ENCODE results near the gene NPL.

The NPL gene, protein sequence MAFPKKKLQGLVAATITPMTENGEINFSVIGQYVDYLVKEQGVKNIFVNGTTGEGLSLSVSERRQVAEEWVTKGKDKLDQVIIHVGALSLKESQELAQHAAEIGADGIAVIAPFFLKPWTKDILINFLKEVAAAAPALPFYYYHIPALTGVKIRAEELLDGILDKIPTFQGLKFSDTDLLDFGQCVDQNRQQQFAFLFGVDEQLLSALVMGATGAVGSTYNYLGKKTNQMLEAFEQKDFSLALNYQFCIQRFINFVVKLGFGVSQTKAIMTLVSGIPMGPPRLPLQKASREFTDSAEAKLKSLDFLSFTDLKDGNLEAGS

DNA sequence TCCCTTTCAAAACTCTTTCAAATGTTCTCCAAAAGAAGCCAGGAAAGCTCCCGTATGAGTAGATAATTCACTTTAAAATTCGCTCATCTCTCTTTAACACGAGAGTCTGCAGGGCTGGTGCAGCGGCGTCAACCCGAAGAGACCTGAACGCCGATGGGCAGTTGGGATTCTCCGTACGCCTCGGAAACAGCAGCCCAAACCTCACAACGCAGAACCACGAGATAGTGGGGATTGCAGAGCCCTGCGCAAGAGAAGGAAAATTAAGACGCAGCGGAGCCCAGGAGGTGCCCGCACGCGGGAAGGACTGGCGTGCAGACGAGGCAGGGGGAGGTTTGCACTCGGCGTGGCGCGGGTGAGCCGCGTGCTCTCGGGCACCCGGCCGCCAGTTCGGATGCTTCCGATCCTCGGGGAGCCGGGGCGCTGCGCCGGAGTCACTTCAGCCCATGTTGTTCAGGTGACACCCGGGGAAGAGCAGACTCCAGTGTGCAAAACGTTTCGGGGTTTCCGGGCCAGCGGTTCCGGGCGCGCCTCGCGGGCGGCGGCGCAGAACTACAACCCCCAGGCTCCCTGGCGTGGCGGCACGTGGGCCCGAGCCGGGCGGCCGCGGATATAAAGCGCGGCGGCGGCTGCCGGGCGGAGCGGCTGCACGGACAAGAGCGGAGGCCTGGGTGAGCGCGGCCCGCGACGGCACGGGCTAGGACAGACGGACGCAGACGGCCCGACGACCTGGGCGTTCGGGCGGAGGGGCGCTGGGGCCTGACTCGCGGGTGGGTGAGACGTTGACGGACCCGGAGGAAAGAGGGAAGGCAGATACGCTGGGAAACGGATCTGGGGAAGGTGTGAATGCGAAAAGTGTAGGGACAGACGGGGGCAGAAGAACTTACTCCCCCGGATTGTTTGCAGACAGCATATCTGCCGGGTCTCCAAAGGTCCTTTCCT lies at the start of gene NPL:
Gene NPL (plus strand): TSS at position 636 of the 939 bp plus-strand sequence. CDS start 4,599 bp downstream, outside the sequence.
- peak; percentile 37 for DNase-seq

DNA sequence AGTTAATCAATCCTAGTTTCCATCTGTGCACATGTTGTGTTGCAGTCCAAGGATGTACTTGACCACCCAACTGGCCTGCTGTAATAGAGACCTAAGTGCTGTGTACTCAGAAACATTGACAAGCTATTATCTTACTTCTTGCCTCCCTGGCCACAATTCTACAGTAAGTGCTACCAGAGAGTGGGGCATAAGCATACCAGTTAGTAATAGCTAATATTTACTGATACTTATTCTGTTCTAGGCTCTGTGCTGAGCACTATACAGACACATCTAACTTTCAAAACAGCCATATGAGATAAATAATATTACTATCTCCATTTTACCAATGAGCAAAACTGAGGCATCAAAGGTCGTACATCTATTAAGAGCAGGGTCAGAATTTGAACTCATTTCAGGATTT lies 49.5 kb upstream of the NPL start:
- DNase-seq, result no peak

DNA sequence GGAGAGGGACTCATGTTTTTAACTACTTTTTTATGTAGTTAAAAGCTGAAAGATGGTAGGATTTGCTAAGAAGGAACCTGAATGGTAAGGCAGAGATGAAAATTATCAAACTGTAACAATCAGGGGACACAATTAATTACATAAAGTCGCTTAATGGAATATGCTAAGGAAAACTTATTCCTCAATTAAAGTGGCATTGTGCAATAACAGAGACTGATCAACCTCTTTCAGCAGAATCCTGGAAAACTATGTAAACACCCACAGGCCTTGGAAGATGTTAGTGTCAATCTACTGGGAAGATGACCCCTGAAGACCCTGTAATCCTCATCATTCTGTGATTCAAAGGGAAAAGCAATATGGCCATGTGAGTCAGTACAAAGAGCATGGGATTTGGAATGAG lies 46.8 kb upstream of the NPL start:
- DNase-seq, result no peak

DNA sequence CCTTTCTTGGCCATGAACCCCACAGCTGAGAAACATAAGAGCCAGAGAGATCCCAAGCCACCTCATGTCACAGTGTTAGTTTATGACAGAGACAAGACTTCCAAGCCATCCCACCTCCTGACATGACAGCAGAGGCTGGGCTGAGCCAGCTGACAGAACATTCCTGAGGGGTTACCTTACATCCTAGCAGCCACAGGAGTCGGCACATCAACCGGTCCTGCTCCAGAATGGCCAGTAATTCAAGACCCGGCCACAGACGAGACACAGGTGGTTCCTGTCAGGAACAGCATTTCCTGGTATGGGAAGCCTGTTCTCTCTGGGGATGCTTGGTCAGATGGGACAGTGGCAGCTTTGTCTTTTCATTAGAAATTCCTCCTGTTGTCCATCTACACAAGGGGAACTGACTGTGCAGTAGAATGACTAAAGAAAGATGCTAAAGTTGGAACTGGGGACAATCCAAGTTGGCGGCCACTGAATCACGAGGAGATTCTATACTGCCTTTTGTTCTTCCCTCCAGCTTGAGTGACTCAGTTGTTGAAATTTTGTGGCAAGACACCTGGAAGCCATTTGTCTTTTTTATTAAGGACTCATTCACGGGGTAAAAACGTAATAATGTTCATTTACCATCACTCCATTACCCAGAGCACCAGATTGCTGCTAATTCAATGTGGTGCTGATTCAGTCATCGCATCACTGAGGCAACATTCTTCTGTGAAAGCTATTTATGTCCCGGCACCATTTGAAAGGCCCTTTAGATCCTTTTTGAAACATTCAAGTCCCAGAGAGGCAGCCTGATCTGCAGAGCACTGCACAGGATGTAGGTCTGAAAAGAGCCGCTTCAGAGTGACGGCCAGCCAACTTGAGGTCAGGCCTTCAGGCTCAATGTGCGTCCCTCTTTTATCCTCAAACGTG lies 37.2 kb upstream of the NPL start:
- DNase-seq, result no peak

DNA sequence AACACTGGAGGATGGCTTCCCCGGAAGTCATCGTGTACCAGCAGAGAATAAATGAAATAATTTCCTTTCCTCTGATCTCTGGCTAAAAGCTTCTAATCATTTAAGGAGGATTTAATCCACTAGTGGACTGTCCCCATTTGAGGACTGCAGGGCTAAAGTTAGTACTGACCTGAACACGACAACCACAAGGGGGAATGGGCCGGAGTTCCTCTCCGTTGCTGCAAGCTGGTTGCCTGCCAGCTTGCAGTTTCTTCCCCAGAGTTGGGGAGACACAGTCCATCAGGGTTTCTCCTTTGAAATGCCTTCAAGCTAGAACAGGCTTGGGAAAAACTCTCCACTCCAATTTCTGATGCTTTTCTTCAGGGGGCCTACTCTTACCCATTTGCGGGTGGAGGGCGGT lies 35.5 kb upstream of the NPL start:
- no peak for DNase-seq

DNA sequence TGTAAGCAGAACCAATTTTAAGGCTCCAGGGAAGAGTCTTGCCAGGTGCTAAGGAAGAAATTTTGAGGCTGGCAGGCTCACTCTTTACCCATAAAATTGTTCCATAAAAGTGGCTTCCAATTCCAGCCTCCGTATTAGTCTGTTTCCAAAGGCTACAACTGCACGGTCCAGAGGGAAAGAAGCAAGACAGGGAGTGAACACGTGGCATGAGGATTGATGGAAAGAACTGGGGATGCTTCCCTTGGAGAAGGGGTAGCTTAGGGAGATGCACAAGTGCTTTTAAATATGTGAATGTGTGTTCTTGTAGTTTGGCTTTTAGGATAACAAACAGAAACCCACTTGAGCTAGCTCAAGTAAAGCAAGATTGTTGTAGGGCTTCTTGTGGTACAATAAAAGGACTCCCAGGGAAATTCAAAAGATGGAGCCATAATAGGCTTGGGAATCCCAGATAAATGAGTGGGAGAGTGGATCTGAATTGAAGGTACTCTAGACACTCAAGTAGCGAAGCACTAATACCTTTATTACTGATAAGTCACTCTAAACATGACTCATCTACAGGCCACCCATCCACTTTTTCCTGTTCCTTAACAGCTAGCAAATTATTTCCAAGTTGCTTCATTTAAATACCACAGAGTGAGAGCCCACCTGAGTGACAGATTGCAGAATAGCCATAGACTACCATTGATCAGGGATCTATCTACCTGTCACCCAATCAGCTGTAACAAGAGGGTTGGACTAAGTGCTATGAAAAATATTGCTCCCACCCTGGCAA lies 34.8 kb upstream of the NPL start:
- DNase-seq, result no peak

DNA sequence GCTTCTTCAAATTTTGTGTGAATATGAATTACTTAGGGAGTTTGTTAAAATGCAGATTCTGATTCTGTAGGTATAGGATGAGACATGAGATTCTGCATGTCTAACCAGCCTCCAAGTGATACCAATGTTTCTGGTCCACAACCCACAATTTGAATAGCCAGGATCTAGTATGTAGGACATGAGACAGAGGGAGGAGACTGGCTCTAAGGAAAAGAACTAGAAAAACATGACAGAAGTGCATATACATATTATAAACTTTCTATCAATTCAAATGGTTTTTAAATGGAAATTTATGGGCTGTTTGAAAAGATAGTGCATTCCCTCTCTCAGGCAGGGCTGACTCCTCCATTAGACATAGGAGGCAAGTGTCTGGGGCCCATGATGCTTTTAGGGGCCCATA lies 33.9 kb upstream of the NPL start:
- DNase-seq, result no peak

DNA sequence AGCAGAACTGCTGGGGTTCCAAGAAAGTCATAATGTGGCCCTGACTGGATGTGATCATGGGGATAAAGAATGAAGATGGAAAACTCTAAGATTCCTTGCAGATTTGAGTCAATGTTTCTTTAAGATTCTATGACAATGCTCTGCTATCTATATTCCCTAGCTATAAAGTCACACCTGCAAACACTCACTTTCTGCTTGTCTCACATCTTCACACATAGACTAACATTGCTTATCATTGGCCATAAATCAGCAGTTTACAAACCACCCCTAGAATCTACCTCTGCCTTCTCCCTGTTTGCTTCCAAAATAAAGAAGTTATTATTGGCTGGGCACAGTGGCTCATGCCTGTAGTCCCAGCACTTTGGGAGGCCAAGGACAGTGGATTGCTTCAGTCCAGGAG lies 33.1 kb upstream of the NPL start:
- DNase-seq, result no peak

DNA sequence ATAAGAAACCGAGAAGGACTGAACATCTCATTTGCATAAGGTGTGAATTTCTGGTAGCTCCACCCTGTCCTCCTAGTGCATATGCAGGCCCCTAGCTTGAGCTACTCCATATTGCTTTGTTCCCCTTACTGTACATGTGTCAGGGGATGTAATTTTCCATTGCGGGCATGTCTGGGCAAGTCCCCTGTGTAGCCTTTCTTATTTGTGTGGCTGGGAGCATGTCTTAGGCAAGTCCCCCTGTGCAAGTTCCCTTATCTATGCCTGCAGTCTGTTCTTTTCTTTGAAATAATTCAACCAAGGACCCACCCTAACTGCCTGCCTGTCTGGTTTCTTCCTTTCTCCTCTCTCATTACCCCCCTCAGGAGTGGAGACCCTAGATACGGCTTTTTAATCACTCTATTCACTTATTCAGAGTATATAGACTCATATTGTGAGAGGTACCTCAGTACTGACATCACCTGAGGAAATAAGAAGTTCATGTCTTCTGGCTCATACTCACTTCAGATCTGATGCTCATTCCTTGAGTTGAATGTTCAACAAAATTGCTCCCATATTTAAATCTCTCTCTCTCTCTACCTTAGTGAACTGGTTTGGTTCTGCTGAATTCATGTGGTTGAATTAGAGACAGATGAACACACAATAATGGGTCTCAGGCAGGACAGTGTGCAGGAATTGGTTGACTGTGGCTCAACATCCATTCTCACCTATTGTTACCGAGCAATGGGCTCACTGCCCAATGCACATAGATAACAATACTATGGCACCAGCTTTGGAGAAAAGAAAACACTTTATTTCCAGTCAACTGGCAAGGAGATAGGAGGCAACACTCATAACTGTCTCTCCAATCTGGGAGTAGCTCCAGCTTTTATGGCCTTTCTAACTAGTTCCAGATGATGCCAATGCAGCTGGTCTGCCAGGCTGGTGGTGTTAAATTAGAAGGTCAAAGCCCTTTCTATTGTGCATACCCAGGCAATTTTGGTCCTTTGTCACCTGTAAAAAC lies 27.9 kb upstream of the NPL start:
- DNase-seq, result no peak

DNA sequence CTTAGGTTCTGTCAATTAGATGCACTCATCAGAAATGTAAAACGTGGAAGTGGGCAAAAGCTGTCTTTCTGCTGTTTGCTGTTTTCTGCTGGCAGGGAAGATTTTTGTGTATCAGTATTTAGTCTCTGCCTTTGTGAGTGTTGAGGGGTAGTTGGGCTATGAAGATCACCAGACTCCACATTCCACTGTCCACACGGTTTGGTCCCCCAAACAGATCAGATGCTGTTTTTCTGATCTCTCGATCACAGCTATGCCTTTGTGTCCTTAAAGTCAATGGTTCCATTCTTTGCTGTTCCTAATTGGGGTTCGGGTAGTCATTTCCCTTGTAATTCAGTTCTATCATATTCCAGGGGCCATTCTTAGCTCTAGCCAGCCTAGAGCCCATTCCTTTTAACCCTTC lies 27.0 kb upstream of the NPL start:
- DNase-seq, result no peak

DNA sequence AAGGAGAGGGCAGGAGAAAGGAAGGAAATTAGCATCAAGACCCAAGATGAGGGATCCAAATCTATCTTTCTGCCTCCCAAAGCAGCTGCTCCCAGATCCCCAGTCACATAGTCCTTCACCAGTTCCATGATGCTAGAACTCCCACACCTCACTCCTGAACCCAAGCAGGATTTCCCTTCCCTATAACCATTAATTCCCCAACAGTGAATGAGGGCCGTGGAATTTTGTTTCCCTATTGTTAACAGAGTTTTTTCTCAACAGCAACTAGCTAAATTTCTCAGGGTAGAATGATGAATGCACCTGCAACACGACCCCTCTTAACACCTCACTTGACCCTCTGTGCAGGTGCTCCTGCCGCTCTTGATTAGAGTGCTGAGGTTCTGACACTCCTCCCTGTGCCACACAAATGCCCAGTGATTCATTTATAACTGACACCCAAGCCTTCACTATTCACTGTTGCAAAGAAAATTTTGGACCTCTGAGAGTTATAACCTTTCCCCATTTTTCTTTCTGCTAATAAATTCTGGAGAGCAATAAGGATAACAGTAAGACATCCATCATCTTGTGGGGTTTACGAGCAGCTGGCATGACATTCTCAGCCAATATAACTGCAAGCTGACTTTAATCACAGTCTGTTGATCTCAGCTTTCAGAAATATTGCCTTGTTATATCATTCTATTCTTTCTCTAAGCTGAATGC lies 25.4 kb upstream of the NPL start:
- DNase-seq, result no peak

DNA sequence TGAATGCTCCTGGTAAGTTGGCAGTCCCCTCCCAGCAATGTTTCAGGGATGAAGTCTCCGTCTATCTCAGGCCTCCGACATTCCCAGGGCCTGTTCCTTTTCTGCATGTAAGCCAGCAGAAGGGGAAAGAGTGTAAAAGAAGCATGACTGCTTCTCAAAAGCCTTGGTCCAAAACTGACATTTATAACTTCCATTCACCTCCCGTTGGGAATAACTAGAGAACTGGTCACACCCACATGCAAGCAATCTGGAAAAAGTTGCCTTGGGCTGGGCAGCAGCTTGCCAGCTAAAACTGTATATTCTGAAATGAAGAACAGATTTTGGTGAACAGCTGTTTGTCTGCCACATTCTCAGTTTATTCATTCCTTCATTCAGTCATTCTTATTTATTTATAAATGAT lies 24.2 kb upstream of the NPL start:
- DNase-seq, result no peak

DNA sequence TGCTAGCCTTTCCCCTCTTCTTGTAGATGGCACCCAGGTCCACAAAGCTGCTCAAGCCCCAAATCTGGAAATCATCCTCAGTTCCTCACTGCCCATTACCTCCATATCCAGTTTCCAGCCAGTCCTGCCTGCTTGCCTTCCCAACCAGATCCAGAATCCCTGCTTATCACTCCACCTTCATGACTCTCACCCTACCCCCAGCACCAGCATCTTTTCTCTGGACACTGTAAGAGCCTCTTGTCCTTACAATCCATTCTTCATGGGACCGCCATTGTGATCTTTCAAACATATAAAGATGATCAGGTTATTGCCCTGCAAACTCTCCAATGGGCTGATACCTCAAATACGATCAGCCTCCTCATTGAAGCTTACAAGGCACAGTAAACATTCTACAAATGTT lies 23.5 kb upstream of the NPL start:
- DNase-seq, result no peak

DNA sequence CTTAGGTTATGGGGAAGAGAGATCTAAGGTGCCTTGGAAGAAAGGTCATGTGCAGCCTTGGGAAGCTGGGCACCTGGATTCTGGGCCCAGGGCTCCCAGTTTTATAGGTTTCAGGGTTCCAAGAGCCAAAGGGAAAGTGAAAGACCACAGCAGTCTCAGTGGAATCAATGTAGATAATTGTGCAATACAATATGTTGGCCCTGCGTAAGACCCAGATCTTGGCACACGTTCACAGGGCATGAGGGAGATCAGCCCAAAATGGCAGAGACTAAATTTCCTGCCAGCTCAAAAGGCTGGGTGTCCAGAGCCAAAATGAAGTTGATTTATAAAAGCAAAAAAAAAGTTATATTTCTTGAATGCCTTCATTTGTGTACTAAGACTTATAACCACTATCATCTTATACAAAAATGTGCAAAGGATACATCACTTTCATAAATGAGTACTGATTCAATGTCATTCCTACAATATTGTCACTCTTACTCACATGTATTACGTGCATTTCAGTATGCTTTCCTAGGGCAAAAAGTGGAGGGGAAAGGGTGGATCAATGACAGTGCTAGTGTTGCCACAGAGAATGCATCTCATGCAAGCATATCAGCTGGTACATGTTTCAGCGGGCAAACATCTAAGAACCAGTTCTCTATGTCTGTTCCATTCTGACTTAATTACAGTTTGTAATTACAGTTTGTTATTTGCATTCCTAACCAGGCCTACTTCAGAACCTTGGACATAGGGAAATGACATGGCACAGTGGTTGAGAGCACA lies 22.5 kb upstream of the NPL start:
- no peak for DNase-seq

DNA sequence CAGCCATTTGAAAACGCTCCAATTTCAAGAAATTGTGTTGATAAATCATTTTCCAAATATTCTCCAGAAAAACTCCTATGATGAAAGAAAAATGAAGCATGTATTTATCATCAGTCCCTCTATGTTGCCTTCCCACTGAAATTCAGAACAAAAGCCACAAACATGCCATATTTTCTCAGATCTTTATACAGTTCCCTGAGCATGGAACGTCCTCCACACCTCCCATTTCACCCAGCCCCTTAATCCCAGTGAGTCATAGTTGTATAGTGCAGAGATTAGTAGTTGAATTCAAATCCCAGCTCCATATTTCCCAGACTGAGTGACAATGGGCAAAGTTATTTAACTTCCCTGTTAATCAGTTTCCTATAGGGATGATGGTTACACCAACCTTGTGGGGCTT lies 20.6 kb upstream of the NPL start:
- DNase-seq, result no peak

DNA sequence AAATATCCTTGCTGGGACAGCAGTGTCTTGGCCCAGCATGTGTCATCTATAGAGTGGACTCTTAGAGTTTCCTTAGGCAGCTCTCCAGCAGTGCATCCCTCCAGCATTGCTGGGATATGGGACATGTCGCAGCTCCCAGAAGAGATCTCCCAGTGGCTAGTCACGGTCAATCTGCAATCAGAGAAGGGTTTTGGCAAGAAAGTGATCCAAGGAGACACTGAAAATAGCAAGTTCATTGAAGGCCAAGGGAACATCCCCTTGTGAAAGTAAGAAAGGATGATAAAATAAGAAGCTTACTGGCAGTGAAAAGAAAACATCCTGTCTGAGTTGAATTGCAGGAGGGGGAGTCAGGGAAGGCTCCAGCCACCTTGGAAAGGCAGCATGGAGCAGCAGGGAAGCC lies 19.3 kb upstream of the NPL start:
- DNase-seq, result no peak

DNA sequence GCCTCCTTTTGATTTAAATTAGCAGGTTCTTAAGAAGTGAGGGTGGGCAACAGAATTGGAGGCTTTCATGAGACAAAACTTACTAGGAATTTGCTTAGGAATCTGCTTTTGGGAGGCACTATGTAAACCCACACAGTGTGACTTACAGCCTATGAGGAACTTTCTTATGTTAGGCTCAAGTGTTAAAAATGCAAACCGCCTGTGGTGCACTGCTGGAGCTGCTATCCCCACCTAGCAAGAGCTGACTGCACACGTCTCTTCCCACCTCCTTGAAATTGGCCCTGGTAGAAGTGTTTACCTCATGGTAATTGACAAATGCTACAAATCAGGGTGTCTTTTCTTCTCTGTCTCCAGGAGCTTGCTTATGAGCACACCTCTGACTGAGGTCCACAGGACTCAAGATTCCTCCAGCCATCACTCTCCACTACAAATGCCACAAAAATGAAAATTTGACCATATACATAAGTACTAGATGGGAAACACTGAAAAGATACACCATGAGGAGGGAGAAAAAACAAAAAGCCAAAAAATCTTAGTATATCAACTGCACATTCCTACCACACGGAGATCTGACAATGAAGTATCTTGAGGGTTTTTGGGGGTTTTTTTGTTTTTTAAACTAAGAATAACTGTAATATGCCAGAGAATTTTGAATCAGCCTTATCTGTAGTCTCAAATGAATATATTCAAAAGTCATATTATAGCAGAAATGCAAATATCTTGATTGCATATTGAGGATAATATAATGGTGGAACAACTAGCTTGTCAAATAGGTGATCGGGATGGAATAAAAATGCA lies 18.2 kb upstream of the NPL start:
- no peak for DNase-seq

DNA sequence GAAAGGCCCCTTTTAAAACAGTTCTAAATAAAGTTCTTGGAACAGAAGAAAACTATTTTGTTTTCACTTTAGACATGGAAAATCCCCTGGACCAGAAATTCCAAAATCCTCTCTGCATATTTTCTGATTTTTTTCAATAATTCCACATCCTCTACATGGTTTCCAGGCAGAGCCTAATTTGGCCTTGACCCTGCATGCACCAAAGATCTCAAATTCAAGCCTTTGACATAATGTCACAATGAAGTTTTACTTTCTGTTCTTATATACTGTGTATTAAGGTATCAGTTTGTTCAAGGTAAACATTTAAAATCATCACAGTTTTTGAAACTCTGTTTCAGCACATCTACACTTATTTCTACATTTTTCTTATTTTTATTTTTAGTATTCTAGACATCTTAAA lies 12.2 kb upstream of the NPL start:
- DNase-seq, result no peak

DNA sequence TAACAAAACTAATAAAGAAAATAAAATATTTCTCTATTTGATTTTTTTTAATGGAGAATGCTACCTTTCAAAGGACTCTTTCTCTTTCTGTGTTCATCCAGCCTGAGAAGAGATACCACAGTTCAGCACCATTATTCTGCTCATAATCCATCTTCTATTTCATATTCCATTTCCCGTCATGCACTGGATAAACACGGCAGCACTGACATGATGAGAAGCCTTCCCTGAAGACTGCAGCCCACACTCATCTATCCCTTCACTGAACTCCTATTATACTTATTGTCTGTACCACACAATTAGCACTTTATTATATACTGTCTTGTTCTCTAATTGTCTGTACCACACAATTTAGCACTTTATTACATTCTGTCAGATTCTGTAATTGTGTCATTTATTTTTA lies 10.7 kb upstream of the NPL start:
- DNase-seq, result no peak

Measured in KG1 (cell line).